Measurements from ENCODE around the gene ALKBH3.
A peak's percentile ranks its signal among the peaks of the same experiment; 100 is the strongest.

The ALKBH3 gene

DNA sequence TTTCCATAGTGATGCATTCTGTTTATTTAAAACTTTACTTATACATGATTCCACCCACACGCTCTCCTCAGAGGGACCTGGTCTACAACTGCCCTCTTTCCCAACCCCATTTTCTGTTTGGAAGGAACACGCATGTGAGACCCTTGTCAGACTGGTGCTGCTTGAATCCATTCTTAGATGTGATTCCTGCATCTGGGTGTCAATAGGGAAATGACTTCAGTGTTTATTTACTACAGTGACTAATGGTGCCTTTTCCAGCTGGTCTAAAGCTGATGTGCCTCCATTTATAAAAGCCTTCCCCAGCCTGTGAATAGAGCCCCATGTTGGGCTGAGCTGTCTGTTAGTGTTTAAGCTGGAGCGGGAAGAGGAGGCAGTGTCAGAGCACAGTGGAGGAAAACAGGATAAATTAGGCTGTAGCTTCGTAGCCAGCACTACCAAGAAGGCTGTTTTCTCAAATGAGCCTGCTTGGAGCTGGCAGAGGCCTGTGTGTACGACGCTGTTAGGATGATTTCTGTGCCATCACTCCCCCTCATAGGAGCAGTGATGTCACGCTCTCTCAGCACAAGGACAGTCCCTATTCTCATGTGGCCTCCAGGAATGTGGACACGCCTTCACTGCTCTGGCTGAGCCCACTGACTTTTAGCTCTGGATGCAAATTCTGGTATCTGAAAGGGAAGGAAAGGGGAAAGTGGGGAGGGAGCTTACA, 42.9 kb downstream of the ALKBH3 start:
- DNase-seq: no peak

DNA sequence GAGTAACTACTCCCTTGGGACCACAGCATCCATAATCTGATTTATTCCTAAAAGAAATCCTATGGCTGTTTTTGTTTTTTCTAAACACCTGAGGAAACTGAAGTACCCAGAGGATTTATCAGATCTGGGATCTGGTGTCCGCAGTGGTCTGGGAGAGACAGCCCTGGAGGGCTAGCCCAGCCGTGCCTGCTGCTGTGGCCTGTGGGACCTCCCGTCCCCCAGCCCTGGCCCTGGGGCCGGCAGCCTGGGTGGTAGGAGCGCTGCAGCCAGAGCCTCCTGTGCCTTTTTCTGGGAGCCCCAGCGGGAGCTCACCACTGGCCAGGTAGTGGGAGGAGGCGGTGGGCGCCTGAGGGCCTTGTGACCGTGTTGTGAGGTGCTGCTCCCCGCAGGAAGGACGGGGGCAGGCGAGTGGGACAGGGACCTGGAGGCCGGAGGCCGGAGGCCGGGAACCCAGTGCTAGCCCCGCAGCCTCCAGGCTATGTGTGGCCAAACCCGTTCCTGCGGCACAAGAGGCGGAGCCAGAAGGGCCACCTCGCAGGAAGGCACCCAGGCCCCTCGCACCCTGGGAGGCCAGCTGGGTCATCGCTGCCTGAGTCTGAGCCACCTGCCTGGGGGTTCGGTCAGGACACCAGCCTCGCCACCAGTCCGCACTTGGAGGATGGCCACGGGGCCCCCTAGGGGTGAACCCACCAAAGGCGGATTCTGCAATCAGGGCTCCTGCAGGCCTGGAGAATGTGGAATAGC, 43.7 kb downstream of the ALKBH3 start:
- DNase-seq: no peak

DNA sequence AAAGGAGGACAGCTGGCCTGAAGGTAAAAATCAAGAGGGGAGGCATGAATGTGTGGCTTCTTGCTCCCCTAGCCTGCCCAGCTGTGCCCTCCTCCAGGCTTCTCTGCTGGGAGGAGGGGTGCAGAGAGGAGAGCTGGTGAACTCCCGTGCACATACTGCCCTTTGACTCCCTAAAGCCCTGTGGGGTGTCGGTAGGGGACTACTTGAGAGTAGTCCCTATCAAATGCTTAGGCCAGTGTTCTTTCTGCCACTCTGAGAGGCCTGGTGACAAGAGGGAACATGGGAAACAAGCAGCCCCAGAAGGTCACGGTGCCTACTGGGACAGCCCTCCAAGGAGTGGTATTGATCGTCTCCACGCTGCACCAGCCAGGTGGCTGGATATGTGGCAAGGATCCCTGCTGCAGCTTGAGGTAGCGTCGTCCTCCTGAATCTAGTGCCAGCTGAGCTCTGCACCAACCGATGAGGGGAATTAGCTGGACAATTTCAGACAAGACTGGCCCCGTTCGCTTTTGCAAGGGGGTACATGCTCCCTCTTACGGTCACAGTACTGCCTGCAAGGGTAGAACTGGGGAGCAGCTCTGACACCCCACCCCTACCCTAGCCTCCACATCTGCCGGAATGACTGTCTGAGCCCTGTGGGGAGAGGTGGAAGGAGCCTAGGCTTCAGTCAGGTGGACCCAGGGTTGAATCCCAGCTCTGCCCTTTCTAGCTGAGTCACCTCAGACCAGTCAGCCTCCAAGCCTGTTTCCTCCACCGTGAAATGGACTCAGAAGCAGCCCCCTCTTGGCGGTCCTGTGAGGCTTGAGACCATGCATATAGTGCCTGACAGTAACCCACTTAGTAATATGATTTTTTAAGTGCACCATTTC, 44.7 kb downstream of the ALKBH3 start:
- no peak for DNase-seq

DNA sequence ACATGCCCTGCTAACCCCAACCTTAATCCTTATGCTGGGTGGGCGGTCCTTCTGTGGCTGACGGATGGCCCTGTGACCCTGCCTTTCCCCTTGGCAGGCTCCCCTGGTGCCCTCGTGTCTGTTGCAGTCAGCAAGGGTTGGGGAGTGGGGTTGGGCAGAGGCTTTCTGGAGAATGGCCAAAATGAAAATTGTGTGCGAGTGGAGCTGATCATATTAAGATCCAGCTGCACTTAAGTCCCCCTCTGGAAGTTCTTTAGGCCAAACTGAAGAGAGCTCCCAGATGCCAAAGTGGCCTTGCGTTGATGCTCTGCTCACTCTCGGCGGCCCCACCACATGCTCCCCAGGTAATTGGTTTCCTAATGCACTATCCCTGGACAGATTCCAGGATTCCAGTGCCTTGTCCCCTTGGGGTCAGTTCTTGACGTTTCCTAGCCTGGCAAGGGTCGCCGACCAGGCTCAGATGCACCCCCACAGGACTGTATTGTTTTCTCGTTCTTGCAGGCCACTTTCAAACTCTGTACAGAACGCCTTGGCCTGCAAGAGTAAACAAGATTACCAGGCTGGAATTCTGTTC, 45.4 kb downstream of the ALKBH3 start:
- no peak for DNase-seq

DNA sequence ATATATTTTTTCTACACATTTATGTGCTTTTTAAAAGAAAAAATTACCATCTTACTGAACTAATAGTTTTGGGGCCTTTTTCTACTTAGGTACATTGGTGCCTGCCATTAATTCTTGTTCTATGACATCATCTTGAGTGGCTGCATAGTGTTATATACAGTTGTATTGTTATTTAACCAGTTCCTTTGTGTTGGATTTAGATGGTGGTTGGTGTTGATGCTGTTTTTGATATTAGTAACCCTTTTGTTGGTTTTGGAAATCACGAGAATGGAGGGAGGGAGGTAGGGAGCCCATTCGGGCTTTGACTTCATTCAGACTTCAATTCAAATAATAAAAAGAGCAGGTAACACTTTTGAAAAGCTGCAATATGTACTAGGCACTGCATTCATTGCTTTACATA, 46.4 kb downstream of the ALKBH3 start:
- DNase-seq: no peak

DNA sequence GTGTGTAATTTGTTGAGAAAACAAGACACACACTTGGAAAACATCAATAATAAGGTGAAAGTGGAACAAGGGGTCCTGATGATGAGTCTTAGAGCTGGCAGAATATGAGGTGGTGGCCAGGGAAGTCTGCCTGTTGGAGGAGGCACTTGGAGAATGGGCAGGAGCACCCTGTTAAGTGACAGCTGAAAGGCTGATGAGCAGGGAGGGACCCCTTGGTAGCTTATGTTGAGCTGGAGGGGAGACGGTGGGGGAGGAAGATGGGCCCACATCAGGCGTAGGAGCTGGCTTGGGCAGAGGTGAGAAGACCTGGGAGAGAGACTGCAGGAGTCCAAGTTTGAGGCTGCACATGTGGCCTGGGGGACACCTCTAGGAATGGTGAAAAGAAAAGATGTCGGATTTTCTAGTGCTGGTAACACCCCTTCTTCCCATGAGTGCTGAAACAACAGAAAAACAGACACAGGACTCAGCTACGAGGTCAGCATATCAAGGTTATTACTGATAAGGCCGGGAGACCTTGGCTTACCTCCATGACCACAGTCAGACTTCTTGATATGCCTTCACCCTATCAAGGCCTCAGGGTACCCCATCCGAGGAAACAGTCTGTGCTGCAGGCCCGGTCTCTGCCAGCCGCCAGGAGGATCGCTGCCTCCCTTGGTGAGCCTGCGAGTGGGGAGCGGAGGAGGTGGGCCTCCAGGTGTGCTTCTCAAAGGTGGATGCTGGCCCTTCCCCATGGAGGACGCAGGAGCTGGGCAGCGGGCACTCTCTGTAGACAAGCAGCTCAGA, 47.5 kb downstream of the ALKBH3 start:
- no peak for DNase-seq

DNA sequence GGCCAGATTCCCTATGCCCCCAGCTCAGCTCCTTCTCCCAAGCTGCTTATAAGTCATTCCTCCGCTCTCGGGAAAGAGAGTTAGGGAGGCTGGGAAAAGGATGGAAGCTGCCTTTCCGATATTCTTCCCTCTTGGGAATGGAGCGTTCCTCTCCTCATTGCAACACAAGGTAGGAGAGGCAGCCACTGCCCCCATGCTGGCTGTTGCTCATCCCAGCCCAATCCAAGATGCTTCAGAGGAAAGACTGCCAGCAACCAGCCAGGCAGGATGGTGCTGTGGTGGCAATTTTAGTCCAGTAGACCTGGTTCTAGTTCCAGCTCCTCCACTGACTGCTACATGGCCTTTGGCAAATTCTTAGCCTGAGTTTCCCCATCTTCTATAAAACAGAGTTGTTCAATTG, 48.1 kb downstream of the ALKBH3 start:
- DNase-seq: no peak

DNA sequence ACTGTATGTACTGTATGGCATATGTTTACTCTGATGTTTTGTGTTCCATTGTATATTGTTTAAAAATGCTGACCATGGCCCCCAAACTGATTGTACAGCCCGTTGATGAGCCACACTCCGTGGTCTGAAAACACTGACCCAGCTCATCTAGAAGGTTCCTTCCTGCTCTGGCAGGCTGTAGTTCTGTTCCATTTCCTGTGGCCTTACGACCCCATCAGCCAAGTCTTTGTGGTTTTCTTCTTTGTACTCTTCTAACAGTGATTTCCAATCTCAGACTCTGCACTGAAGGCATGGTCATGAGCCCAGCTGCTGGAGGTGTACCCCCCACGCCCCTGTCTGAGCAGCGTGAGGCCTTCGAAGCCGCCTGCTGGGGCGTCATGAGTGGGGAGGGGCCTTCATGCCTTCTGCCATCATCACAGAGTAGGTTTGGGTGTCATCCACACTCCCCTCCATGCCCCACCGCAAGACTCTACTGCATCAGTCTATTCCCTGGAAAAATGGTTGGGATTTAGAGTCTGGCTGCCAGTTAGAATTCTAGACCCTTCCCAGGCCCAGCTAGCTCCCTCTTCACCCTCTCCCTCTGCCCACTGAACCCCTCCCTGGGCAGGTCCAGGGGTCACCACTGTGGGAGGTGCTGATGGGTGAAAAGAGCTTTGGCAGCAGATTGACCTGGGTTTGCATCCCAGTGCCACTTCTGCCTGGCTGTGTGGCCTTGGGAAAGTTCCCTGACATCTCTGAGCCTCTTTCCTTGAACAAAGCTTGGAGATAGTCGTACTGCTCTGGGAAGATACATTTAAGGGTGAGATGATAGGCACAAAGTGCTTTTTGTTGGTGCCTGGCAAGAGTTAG, 50.5 kb downstream of the ALKBH3 start:
- DNase-seq: no peak

DNA sequence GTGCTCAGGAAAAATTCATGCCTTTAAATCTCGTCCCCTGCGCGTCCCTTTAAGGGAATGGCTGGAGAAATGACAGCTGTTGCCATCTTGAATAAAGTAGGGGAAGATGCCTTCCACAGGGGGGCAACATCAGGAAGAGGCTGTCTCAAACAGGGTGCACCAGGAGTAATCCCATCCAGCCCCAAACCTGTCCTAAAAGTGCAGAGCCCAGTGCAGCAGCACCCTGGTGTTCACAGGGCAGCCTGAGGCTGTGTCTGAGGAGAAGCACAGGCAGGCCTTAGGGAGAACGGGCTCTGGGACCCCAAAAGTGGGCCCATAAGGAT, 51.0 kb downstream of the ALKBH3 start:
- DNase-seq: no peak

DNA sequence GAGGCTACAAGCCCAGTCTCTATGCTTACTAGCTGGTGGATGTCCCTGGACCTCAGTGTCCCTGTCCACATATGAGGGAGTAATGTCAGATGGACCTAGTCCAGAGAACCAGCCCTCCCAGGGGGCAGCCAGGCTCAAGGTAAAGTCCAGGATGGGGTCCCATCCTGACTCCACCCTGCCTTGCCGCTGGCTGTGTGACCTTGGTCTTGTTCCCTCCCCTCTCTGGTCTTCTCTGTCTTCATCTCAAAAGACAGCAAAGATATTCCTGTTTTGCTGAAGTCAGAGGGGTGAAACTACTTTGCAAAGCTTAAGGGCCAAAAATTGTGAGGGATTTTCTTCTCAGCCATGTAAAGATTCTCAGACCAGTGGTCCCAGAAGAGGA, 52.6 kb downstream of the ALKBH3 start:
- no peak for DNase-seq

DNA sequence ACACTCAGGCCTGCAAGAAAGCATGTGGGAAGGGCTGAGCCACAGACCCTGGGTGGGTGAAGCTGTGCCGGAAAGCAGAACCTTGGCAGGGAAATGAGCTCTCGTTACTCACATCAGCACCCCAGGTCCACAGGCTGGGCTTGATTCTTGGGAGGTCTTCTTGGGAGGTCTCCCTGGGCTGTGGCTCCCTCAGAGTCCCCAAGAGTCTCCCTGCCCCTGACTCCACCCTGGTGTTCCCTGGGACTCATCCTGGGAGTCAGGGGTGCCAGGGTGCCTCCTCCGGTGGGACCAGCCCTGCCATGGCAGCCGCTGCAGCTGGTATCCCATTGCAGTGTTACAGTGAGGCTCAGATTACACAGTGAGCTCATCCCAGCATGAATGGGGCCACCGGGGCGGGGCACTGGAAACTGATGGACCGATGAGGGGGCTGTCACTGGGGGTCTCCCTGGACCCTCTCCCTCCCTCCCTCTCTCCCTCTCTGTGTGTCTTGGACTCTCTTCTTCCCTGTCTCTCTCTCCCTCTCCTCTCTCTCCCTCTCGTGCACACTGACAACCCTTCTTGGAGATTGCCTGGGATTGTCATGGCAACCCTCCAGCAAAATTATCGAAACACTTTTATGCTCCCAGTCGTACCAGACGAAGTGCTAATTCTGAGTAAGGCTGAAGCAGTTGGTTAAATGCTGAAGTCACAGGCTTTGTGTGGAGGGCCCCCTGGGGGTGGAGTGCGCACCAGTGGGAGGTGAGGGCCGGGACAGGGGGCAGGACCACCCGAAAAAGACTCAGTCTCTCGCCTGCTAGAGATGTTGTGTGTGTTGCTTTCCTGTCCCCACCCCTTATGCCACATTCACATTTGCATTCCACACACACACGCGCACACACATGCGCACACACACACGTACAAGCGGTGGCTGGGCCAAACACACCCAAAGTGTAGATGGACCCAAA, 53.2 kb downstream of the ALKBH3 start:
- peak; percentile 44 for DNase-seq

DNA sequence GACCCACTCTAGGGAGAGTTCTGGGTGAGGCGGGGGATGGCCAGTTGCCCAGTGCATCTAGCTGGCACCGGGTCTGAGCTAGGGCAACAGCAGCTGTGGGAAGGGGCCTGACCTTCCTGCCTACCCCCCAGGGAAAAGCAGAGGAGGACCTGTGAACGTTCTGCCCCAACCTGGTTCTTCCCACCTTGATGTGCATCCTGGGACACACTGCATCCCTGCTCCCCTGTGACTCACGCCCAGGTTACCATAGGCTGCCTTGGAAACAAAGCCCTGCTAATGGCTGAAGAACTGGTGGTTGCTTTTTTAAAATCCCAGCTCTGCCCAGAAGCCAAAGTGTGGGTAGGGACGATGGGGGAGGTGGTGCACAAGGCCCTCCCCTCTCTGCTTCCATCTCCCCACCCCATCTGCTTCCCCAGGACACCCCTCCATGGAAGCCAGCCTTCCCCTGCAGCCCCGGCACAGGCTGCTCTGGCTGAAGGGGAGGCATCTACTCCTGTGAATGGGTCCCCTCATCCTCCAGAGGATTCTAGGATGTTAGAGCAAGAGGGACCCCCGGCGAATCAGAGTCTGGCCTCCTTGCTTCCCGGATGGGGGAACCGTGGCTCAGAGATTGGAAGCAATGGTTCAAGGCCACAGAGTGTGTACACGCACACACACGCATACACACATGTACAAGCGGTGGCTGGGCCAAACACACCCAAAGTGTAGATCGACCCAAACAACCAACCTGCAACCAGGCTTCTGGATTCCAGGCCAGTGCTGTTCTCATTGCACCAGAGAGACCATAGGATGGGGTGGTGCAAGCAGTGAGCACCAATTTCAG, 54.2 kb downstream of the ALKBH3 start:
- no peak for DNase-seq

DNA sequence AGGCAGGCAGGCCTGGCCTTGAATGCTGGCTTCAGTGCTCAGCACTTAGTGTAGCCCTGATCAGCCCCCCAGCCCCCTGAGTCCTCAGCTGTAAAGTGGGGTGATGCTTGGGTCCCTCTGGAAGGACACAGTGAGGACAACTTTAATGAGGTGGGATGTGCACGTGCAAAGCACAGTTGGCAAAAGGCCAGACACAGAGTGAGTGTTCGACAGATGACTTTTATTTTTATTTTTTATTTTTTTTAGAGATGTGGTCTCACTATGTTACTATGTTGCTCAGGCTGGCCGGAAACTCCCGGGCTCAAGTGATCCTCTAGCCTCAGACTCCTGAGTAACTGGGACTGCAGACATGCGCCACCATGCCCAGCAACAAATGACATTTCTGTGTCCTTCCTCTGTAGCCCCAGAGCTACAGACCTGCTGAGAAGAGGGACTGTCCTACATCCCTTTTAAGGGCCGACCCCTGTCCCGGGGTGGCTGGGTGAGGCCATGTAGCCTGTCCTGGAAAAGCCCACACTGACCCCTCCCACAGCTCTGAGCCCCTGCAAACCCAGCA, 54.9 kb downstream of the ALKBH3 start:
- no peak for DNase-seq

DNA sequence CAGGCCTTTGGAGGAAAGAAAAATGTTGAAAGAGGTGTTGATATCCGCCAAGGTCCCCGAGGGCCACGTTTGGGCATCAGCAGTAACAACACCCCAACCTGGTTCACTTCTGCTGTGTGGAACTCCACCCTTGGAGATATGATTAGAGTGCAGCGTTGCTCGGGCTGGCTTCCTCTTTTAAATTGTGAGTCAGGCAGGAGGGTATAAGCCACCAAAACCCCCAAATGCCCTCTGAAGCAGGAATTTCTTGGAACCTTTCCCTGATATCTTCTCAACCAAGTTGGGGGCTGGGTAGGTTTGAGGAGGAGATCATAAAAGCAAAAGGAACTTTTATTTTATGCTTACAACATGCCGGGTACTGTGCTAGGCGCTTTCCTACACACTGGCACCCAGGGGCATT, 55.4 kb downstream of the ALKBH3 start:
- no peak for DNase-seq

DNA sequence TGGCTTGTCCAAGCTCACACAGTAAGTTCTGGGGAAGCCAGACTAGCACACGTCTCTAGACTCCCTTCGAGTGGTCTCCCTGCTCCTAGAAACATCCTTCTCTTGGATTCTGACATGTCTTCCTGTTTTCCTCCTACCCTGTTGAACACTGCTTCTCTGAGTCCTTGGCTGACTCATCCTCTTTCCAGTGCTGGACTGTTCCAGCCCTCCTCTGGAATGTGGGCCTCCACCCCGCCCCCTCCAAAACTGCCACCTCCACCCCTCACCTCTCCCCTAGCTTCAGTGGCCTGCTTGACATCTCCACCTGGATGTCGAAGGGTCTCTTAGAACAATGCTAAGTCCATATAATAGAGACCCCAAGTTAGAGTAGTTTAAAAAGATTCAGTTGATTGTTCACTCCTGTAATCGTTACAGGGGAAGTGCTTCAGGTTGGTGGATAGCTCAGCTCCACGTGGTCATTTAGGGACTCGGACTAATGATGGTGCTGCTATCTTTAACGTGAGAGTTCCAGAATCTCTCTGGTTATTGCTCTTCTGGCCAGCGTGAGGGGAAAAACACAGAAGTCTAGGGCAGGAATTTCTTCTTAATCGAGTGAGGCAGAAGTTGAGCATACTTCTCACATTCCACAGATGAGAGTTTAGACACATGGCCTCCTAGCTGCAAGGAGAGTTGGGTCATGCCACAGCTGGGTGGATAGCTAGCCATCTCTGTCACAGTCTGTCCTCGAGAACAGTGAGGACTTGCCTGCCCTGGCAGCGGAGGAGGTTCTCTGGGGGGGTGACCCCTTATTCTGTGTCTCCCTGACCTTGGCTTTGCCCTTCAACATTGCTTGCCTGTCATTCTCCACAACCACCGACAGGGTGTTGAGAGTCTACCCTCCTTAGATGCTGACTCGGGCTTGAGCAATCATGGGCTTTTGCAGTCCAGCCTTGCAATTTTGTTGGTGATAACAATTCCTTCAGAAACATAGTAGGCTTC, 57.1 kb downstream of the ALKBH3 start:
- no peak for DNase-seq

DNA sequence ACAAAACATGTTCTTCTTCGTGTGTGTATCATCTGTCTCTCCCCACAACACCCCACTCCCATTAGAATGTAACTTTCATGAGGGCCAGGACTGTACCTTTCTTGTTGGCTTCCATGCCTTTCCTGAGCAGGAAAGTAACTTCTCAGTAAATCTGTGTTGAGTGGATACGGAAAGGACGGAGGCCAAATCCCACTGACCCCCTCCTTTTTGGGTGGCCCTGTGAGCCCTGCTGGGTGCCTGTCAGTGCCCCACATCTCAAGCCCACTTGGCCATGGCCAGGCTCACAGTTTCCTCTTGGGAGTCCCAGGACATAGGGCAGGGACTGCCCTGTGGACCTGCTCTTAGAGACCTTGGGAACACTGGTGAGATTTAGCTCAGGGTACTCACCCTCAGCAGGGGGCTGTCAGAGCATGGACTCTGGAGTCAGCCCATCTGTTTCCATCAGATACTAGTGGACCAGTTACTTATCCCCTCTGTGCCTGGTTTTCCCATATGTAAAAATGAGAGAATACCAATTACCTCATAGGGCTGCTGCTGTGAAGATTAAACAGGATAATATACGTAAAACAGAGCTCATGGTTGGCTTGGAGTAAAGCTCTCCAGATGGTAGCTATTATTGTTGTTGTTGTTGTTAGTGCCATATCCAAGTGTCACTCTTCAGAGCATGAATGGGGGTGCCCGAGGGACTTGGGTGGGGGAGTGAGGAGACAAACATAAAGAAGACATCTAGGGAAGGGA, 60.8 kb downstream of the ALKBH3 start:
- peak; percentile 39 for DNase-seq

DNA sequence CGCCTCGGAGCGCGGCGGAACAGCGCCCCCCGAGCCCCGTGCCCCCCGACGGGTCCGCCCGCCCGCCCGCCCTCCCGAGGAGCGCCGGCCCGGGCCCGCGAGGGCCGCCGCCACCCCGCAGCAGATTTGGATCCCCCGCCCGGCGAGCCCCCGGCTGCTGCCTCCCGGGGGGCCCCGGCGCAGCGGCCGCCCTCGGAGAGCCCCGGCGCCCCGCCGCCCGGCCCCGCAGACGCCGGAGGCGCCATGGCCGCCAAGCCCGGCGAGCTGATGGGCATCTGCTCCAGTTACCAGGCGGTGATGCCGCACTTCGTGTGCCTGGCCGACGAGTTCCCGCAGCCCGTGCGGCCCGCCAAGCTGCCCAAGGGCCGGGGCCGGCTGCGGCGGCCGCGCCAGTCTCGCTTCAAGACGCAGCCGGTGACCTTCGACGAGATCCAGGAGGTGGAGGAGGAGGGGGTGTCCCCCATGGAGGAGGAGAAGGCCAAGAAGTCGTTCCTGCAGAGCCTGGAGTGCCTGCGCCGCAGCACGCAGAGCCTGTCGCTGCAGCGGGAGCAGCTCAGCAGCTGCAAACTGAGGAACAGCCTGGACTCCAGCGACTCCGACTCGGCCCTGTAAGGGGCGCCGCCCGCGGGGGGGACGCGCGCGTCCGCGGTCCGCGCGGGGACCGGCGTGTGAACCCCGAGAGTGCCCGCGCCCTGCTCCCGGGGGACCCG, 62.2 kb downstream of the ALKBH3 start:
- DNase-seq: peak; percentile 51

All from NCI-H146 (cell line).